OCI-LY7 (cell line): Measurements from ENCODE around the gene MYL3.

Experiments
- CTCF ChIP-seq: fragments of 200-600 bp; sonication (generic); conservative IDR thresholded peaks from 2 replicates; pipeline ENCODE4 v1.5.1; 2014; ENCODE audit warnings: mild to moderate bottlenecking, antibody characterized with exemption, low read length, moderate library complexity, mixed read lengths
- EZH2phosphoT487 ChIP-seq: fragments of 200-600 bp; sonication (generic); IDR thresholded peaks from 2 replicates; pipeline ENCODE4 v1.6.1; 2018; ENCODE audit warnings: low read depth, borderline replicate concordance, mild to moderate bottlenecking, mixed run types, antibody characterized with exemption, low read length, moderate library complexity, mixed read lengths

GRCh38 chr3:46830801-46831200, 32.4 kb downstream of the MYL3 start:
- no peak for TF ChIP-seq CTCF
- TF ChIP-seq EZH2phosphoT487: no peak
